PC-9 (cell line): ENCODE data around the gene LENG8. TPM values are rescaled to one million over a fixed set of nuclear protein-coding genes. Genes with fewer than 3 reads are reported as not detected.

Source experiments
- BruUV-seq: library from RNA; stranded (reverse); fragments of 400-500 nt; replicated peaks from 2 replicates; lab custom pipeline; 2021; lab: Mats Ljungman, UMichigan
- CTCF ChIA-PET: fragments of 300-600 bp; sonication (Branson Sonifier 250); formaldehyde crosslinking; loops from one replicate; lab custom pipeline; 2022; ENCODE audit warnings: antibody characterized with exemption; lab: Charles Lee
- POLR2A ChIA-PET: fragments of 300-600 bp; sonication (Branson Sonifier 250); formaldehyde crosslinking; loops from one replicate; lab custom pipeline; 2022; ENCODE audit warnings: antibody characterized with exemption; ENCODE audit not compliant: unreplicated experiment; lab: Charles Lee
- DNase-seq, 2 experiments: peaks; one replicate each; pipeline versions ENCODE4 v3.0.0 to v3.0.0-alpha.2; 2015 to 2022; ENCODE audit warnings: mixed read lengths in 1 of 2
- H2AFZ ChIP-seq: fragments of 200-600 bp; sonication (generic); 2 replicates; pipeline ENCODE4 v1.8.1; 2017; ENCODE audit warnings: antibody characterized with exemption
- H3F3A ChIP-seq: fragments of 200-600 bp; sonication (generic); 2 replicates; pipeline ENCODE4 v1.8.1; 2017; ENCODE audit warnings: antibody characterized with exemption, mild to moderate bottlenecking, low read depth; ENCODE audit not compliant: insufficient read depth
- H3K27ac ChIP-seq: fragments of 200-600 bp; sonication (generic); 2 replicates; pipeline ENCODE4 v1.6.1; 2016; ENCODE audit warnings: mixed run types
- H3K27me3 ChIP-seq: fragments of 200-600 bp; sonication (generic); 2 replicates; pipeline ENCODE4 v1.6.1; 2016; ENCODE audit warnings: low read depth, mixed run types; ENCODE audit not compliant: insufficient read depth
- H3K36me3 ChIP-seq: fragments of 200-600 bp; sonication (generic); 2 replicates; pipeline ENCODE4 v1.6.1; 2016; ENCODE audit warnings: low read depth, mixed run types
- H3K4me1 ChIP-seq: fragments of 200-600 bp; sonication (generic); replicated peaks from 2 replicates; pipeline ENCODE4 v1.6.1; 2016; ENCODE audit warnings: mixed run types; ENCODE audit not compliant: insufficient read depth
- H3K4me2 ChIP-seq: fragments of 200-600 bp; sonication (generic); 2 replicates; pipeline ENCODE4 v1.6.1; 2017; ENCODE audit warnings: mixed run types
- H3K4me3 ChIP-seq: fragments of 200-600 bp; sonication (generic); 2 replicates; pipeline ENCODE4 v1.6.1; 2016; ENCODE audit warnings: mixed run types
- H3K79me2 ChIP-seq: fragments of 200-600 bp; sonication (generic); 2 replicates; pipeline ENCODE4 v1.6.1; 2017; ENCODE audit warnings: low read depth, mixed run types
- H3K9me2 ChIP-seq: fragments of 200-600 bp; sonication (generic); 2 replicates; pipeline ENCODE4 v1.8.1; 2017; ENCODE audit warnings: mild to moderate bottlenecking; ENCODE audit not compliant: insufficient read depth
- H3K9me3 ChIP-seq: fragments of 200-600 bp; sonication (generic); 2 replicates; pipeline ENCODE4 v1.8.1; 2016; ENCODE audit warnings: low read depth; ENCODE audit not compliant: insufficient read depth
- H4K20me1 ChIP-seq: fragments of 200-600 bp; sonication (generic); 2 replicates; pipeline ENCODE4 v1.8.1; 2017; ENCODE audit not compliant: insufficient read depth
- EZH2 ChIP-seq: fragments of 200-600 bp; sonication (generic); IDR thresholded peaks from 2 replicates; pipeline ENCODE4 v1.8.0; 2017; ENCODE audit warnings: antibody characterized with exemption, low read depth
- intact Hi-C: fragments of 100-400 bp; cut with micrococcal nuclease; formaldehyde crosslinking; loops from one replicate; pipeline ENCODE4 v1.10.0; 2022; ENCODE audit not compliant: unreplicated experiment
- total RNA-seq: library from RNA; stranded (reverse); gene quantifications from 2 replicates; pipeline ENCODE4 v1.2.3, GENCODE V29; 2021
- TF ChIP-seq, protein P1 (sequence below): fragments of 200-600 bp; sonication (generic); conservative IDR thresholded peaks from 2 replicates; pipeline ENCODE4 v1.6.1; 2017; ENCODE audit warnings: mixed run types, antibody characterized with exemption, mild to moderate bottlenecking, moderate library complexity

LENG8 gene
- total RNA-seq, 1 experiment from 2014 or later: 274 TPM

DNA sequence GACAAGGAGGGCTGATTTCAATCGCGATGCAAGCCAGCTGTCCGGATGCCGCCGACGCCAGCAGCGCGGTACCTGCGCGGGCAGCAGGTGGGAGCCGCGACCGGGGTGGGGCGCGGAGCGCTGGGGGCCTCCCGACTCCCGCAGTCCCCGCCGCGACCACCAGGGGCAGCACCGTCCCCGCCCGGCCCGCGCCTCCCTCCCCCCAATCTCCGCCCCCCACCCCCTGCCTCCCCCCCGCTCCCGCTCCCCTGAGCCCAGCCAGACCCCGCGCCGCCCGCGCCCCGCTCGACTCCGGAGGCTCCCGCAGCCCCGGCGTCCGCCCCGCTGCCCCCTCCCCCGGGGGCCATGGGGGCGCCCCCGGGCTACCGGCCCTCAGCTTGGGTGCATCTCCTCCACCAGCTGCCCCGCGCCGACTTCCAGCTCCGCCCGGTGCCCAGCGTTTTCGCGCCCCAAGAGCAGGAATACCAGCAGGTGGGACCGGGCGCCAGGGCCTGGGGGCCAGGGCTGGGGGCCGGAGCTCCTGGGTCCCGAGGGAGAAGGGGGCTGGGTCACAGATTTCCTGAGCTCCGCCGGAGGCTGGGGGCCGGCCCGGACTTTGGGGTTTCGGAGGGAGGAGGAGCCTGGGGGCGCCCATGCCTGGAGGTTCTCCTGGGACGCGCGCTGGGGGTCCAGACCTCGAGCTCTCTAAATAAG, 33.6 kb upstream of the LENG8 start, which contains the start of gene TTYH1:
Gene TTYH1 (plus strand): TSS at position 257 of the 693 bp plus-strand sequence. CDS start 89 bp downstream, at position 346.
- H3K9me3 ChIP-seq: no peaks in the 10 kb centered on the region
- H3K4me3 ChIP-seq: no peak within 1 kb of the TSS
- ChIA-PET POLR2A (no interaction called here), CTCF (no interaction called here)
- H3K4me2 ChIP-seq: no peak within 1 kb of the TSS
- no peaks in the 10 kb centered on the region for H3K9me2 ChIP-seq
- DNase-seq: no peak
- no TSS peak for BruUV-seq
- TF ChIP-seq, protein P1, sequence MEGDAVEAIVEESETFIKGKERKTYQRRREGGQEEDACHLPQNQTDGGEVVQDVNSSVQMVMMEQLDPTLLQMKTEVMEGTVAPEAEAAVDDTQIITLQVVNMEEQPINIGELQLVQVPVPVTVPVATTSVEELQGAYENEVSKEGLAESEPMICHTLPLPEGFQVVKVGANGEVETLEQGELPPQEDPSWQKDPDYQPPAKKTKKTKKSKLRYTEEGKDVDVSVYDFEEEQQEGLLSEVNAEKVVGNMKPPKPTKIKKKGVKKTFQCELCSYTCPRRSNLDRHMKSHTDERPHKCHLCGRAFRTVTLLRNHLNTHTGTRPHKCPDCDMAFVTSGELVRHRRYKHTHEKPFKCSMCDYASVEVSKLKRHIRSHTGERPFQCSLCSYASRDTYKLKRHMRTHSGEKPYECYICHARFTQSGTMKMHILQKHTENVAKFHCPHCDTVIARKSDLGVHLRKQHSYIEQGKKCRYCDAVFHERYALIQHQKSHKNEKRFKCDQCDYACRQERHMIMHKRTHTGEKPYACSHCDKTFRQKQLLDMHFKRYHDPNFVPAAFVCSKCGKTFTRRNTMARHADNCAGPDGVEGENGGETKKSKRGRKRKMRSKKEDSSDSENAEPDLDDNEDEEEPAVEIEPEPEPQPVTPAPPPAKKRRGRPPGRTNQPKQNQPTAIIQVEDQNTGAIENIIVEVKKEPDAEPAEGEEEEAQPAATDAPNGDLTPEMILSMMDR: no peak
- TF ChIP-seq EZH2: no peak
- H3K27ac ChIP-seq: no peak within 1 kb of the TSS
- no peaks in the 10 kb centered on the region for H3K4me1 ChIP-seq
- H3K36me3 ChIP-seq: no peaks in the 10 kb centered on the region
- H4K20me1 ChIP-seq: no peaks in the 10 kb centered on the region
- no peak within 1 kb of the TSS for H2AFZ ChIP-seq
- peaks cover 55% of the 10 kb centered on the region for H3K27me3 ChIP-seq
- intact Hi-C loops: no loop called here
- peaks cover 8% of the 10 kb centered on the region; the same call in 1 of the 2 replicates for H3F3A ChIP-seq
- H3K79me2 ChIP-seq: no peaks in the 10 kb centered on the region

DNA sequence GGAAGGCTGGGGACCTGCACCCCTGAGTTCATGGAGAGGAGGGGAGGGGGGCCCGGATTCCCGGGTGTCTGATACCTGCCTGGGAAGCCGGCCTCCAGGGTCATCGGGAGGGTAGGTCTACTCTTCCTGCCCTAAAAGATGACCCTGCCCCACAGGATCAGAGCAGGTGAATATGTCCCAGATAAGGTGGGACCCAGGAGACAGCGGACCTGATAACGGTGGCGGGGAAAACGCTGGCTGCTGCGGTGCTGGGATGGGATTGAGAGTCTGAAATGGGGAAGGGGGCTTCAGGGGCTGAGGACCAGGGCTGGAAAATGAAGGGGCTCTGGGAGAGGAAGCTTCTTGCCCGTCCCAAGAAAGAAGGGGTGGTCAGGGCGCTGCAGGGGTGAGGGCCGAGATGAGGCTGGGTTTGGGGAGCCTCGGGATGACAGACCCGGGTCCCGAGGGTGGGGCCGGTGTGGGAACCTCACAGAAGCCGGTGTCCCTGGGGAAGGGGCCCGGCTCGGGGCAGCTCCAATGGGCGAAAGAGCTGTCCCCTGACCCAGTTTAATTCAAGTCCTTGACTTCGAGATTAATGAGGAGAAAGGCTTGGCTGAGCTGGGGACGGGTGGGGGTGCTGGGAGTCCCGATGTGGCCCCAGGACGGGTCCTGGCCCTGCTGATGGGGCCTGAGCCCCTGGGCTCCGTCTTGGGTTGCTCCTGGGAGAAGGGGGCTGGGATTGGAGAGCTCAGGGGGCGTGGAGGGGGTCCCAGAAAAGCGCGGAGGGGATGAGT, 32.9 kb upstream of the LENG8 start:
- Histone ChIP-seq H3K27ac (no peak overlapping the region), H2AFZ (no peak overlapping the region), H3K4me2 (no peak overlapping the region), H3K36me3 (no peaks in the 10 kb centered on the region), H3K27me3 (peaks cover 55% of the 10 kb centered on the region), H3F3A (peaks cover 8% of the 10 kb centered on the region; the same call in 1 of the 2 replicates), H4K20me1 (no peaks in the 10 kb centered on the region), H3K4me3 (no peak overlapping the region), H3K4me1 (no peaks in the 10 kb centered on the region), H3K79me2 (no peaks in the 10 kb centered on the region), H3K9me2 (no peaks in the 10 kb centered on the region), H3K9me3 (no peaks in the 10 kb centered on the region)
- BruUV-seq: no TSS peak
- no peak for DNase-seq
- intact Hi-C loops: no loop called here
- ChIA-PET CTCF (no interaction called here), POLR2A (no interaction called here)
- TF ChIP-seq, protein P1: no peak
- no peak for TF ChIP-seq EZH2

DNA sequence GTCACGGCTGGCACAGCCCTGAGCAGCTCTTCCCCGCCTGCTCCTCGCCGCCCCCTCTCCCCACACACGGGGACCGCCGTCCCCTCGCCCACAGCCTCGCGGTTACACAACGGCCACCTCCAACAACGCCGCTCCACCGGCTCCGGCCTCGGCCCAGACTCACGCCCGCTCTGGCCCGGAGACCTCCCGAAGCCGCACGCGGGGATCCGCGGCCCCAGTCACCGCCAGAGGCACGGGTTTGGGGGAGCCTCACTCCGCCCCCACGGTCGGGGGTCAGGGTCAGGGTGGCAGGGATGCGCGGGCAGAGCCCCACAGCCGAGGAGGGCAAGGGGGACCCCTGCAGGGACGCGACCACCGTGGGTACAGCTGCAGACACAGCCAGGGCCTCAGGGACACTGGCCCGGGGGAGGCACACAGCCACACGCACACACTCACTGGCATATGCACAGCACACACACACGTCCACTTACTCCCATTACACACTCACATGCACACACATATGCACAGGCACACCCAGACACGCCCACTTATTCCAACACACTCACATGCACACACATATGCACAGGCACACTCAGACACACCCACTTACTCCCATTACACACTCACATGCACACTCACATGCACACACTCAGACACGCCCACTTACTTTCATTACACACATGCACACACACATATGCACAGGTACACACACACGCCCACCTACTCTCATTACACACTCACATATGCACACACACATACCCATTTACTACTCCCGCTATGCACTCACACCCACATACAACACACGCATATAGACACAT, 32.1 kb upstream of the LENG8 start:
- no peak overlapping the region for H2AFZ ChIP-seq
- no peak for TF ChIP-seq EZH2
- TF ChIP-seq, protein P1: no peak
- intact Hi-C loops: no loop called here
- peaks cover 8% of the 10 kb centered on the region; the same call in 1 of the 2 replicates for H3F3A ChIP-seq
- H3K79me2 ChIP-seq: no peaks in the 10 kb centered on the region
- no TSS peak for BruUV-seq
- no peaks in the 10 kb centered on the region for H3K9me2 ChIP-seq
- no peaks in the 10 kb centered on the region for H4K20me1 ChIP-seq
- CTCF ChIA-PET: no interaction called here
- POLR2A ChIA-PET: no interaction called here
- H3K4me2 ChIP-seq: no peak overlapping the region
- no peaks in the 10 kb centered on the region for H3K4me1 ChIP-seq
- peaks cover 55% of the 10 kb centered on the region for H3K27me3 ChIP-seq
- H3K9me3 ChIP-seq: no peaks in the 10 kb centered on the region
- DNase-seq: no peak
- no peak overlapping the region for H3K4me3 ChIP-seq
- H3K36me3 ChIP-seq: no peaks in the 10 kb centered on the region
- H3K27ac ChIP-seq: no peak overlapping the region
